Dendritic cell treated with granulocyte-macrophage colony-stimulating factor and Interleukin-4, amounts not matched to agents 40 ng/mL and 50 ng/mL, for 4 days (primary cell): ENCODE measurements around the gene ACADVL.
A peak's percentile ranks its signal among the peaks of the same experiment; 100 is the strongest.
"Not testable (repeated sequence)": the region's sequence is repeated elsewhere in the genome, so short reads cannot be mapped to it uniquely, and the experiment has no call there.

Experiments
- H3K27ac Mint-ChIP-seq: one replicate; pipeline ENCODE4 v1.8.0; 2022; ENCODE audit warnings: mild to moderate bottlenecking, mixed read lengths
- H3K27me3 Mint-ChIP-seq: one replicate; pipeline ENCODE4 v1.8.0; 2022; ENCODE audit warnings: mild to moderate bottlenecking, mixed read lengths
- H3K36me3 Mint-ChIP-seq: one replicate; pipeline ENCODE4 v1.8.0; 2022; ENCODE audit warnings: low read depth, mixed read lengths
- H3K4me1 Mint-ChIP-seq: one replicate; pipeline ENCODE4 v1.8.0; 2022; ENCODE audit warnings: low read depth, mixed read lengths
- H3K4me3 Mint-ChIP-seq: one replicate; pipeline ENCODE4 v1.8.0; 2022; ENCODE audit warnings: mild to moderate bottlenecking, moderate library complexity, mixed read lengths
- H3K9me3 Mint-ChIP-seq: one replicate; pipeline ENCODE4 v1.8.0; 2022; ENCODE audit warnings: mixed read lengths
- intact Hi-C: fragments of 100-400 bp; cut with micrococcal nuclease; formaldehyde crosslinking; loops from one replicate; pipeline ENCODE4 v1.15.0; 2022

ACADVL gene

DNA sequence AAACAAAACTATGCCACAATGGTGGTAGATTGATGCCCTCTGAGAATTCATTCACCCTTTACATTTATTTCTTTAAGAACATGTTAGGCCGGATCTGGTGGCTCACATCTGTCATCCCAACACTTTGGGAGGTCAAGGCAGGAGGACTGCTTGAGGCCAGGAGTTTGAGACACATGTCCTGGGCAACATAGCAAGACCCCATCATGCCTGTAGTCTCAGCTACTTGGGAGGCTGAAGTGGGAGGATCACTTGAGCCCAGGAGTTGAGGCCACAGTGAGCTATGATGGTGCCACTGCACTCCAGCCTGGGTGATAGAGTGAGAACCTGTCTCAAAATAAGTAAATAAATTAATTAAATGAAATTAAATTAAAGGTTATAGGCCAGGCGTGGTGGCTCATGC, 37.6 kb upstream of the ACADVL start:
- H3K27ac Mint-ChIP-seq, H3K9me3 Mint-ChIP-seq: not testable (repeated sequence)

DNA sequence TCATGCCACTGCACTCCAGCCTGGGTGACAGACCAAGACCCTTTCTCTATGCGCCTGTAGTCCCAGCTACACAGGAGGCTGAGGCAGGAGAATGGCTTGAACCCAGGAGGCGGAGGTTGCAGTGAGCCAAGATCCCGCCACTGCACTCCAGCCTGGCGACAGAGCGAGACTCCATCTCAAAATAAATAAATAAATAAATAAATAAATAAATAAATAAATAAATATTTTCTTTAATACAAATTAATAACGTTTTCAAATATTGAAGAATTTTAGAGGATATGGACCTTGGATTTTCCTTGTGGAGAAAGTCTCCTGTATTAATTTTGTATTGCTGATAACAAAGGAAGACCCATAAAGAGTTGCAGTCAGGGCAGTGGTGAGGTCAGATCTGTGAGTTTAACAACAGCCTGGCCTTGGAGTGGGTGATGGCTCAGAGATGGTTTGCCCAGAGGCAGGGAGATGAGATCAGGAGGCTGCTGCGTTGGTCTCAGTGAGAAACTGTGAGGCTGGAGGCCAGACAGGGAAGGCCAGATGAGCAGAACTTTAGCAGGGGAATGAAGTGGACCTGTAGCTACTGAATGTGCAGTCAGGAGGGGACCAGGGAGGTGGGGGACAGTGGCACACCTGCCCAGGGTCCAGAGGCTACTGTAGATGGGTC, 36.2 kb upstream of the ACADVL start:
- Mint-ChIP-seq H3K36me3 (no peaks in the 10 kb centered on the region), H3K4me1 (peaks cover 22% of the 10 kb centered on the region), H3K4me3 (no peak overlapping the region), H3K27me3 (peaks cover 7% of the 10 kb centered on the region), H3K27ac (no peak overlapping the region), H3K9me3 (no peaks in the 10 kb centered on the region)
- intact Hi-C loops, result no loop called here

More for the DNA sequence above, 37.6 kb upstream of the ACADVL start:
- Mint-ChIP-seq H3K27me3 (peaks cover 15% of the 10 kb centered on the region), H3K4me1 (peaks cover 30% of the 10 kb centered on the region)
- intact Hi-C loops, H3K4me3 Mint-ChIP-seq, H3K36me3 Mint-ChIP-seq: not testable (repeated sequence)

DNA sequence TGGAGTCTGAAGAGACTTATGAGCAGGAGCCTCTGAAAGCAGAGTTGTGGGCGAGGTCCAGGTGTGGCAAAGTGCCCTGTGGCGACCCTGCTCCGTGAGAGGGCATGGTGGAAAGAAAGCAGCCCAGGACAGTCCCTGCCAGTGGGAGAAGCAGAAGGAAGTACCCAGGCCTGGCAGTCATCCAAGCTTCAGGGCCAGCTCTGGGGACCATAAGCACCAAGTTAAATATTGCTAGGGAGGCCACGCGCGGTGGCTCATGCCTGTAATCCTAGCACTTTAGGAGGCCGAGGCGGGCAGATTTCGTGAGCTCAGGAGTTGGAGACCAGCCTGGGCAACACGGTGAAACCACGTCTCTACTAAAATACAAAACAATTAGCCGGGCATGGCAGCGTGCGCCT, 35.6 kb upstream of the ACADVL start:
- Mint-ChIP-seq H3K36me3 (peaks cover 4% of the 10 kb centered on the region), H3K9me3 (no peaks in the 10 kb centered on the region), H3K27me3 (peaks cover 5% of the 10 kb centered on the region), H3K4me3 (no peak overlapping the region), H3K4me1 (peaks cover 22% of the 10 kb centered on the region), H3K27ac (no peak overlapping the region)
- intact Hi-C loops, result no loop called here

DNA sequence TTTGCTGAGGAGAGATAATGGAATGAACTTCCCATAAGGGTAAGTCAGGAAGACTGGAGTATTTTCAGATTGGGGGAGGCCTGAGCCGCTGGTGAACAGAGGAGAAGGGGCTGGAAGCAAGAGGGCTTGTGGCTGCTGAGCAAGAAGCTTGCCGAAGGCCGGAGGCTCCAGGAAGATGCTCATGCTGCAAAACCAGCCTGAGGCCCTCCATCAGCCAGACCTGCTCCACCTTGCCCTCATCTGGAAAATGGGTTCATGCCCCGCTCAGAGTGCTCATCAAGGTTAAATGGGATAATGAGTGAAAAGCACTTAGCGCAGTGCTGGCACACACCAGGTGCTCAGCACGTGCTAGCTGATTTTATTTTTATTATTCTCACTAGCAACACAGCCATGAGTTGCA, 35.1 kb upstream of the ACADVL start:
- intact Hi-C loops, result no loop called here
- peaks cover 2% of the 10 kb centered on the region for H3K27me3 Mint-ChIP-seq
- no peak overlapping the region for H3K27ac Mint-ChIP-seq
- H3K4me3 Mint-ChIP-seq, result no peak overlapping the region
- no peaks in the 10 kb centered on the region for H3K9me3 Mint-ChIP-seq
- peaks cover 9% of the 10 kb centered on the region for H3K36me3 Mint-ChIP-seq
- peaks cover 22% of the 10 kb centered on the region for H3K4me1 Mint-ChIP-seq

DNA sequence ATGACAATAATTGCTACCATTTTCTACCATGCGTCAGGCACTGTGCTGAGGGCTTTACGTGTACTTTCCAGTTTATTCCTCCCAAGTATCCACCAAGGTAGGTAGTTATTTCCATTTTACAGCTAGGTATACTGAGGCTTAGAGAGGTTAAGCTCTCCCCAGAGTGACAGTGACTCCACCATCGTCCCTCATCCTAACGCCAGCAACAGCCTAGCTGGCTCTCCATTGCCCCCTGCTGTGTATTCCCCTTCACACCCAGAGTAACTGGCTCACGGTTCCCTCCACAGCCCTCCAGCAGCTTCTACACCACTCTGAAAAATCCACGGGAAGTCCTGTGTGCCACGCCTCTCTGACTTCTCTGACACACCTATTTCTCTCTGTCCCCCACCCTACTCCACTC, 33.5 kb upstream of the ACADVL start:
- H3K27ac Mint-ChIP-seq, result no peak overlapping the region
- intact Hi-C loops, result no loop called here
- H3K27me3 Mint-ChIP-seq, result peaks cover 1% of the 10 kb centered on the region
- peaks cover 25% of the 10 kb centered on the region for H3K36me3 Mint-ChIP-seq
- H3K4me3 Mint-ChIP-seq, result no peak overlapping the region
- H3K4me1 Mint-ChIP-seq, result peaks cover 22% of the 10 kb centered on the region
- H3K9me3 Mint-ChIP-seq, result no peaks in the 10 kb centered on the region

DNA sequence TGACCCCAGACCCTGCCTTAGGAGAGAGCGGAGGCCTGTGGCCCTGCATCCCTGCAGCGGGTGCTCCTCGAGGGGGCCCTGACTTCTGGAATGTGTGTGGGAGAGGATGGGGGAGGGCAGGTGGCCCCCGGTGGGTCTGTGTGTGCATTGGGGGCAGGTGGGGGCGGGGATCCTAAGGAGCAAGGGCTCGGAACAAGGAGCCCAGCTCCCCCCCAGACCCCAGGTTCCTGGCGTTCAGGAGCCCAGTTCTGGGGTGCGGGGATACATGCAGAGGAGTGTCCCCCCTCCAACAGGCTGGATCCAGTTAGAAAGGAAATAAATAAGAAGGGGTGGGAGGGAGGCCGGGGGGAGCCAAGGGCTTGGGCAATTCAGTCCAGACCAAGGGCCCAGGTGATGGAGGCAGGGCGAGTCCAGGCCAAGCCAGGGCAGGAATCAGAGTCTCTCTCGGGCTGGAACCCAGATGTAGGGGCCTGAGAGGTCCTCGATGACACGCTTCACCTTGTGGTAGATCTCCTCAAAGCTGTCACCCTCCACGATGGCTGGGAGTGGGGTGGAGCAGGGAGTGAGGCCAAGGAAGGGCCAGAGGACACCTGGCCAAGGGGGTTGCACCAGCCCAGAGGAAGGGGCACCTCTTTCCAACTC, 29.3 kb upstream of the ACADVL start:
- Mint-ChIP-seq H3K4me1 (peaks cover 8% of the 10 kb centered on the region), H3K4me3 (no peak overlapping the region), H3K36me3 (peaks cover 67% of the 10 kb centered on the region), H3K27ac (no peak overlapping the region), H3K27me3 (no peaks in the 10 kb centered on the region), H3K9me3 (no peaks in the 10 kb centered on the region)
- intact Hi-C loops, result no loop called here

DNA sequence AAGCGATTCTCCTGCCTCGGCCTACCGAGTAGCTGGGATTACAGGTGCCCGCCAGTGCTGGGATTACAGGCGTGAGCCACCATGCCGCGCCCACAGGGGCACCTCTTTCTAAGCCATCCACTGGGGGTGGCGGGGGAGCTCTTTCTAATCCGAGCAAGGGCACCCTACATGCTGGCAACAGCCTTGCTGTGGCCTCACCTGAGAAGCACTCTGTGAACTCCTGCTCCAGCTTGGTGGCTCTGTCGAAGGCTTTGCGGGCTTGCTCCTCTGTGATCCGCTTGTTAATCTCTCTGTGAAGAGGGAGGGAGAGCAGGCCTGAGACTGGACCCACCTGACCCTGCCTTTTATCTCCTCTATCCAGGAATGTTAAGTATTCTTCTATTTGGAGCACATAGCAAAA, 28.7 kb upstream of the ACADVL start:
- H3K27ac Mint-ChIP-seq, result no peak overlapping the region
- intact Hi-C loops, result no loop called here
- no peaks in the 10 kb centered on the region for H3K27me3 Mint-ChIP-seq
- H3K9me3 Mint-ChIP-seq, result no peaks in the 10 kb centered on the region
- H3K36me3 Mint-ChIP-seq, result peaks cover 73% of the 10 kb centered on the region
- no peak overlapping the region for H3K4me3 Mint-ChIP-seq
- peaks cover 8% of the 10 kb centered on the region for H3K4me1 Mint-ChIP-seq

DNA sequence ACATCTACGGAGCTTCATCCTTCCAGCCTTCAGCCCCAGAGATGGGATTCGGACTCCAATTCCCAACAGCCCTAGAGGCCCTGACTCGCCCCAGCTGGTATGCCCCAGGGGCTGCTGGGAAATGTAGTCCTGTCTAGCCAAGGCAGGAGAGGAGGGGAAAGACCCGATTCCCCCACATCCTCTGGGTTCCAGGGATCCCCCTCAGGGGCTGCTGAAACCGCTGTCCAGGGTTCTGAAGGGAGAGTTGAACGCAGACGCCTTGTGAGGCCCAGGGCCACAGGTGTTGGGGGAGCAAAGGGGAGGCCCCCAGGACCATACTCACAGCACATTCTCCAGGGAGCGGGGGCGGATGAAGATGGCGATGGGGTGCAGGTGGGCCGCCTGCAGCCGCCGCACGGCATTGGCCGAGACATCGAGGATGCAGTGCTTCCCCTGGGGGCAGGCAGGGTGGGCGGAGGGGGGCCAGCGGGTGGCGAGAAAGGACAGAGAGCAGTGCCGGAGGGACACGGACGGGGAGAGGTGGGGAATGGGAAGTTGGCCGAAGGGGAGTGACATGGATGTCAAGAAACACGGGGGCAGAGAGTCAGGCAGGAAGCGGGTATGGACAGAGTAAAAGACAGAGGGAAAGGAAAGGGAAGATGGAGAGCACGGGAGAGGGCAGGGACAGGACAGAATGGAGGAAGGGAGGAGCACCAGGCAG, 28.0 kb upstream of the ACADVL start:
- H3K4me1 Mint-ChIP-seq, result peaks cover 2% of the 10 kb centered on the region
- no peaks in the 10 kb centered on the region for H3K9me3 Mint-ChIP-seq
- H3K36me3 Mint-ChIP-seq, result peaks cover 80% of the 10 kb centered on the region
- H3K27me3 Mint-ChIP-seq, result no peaks in the 10 kb centered on the region
- H3K4me3 Mint-ChIP-seq, result no peak overlapping the region
- no peak overlapping the region for H3K27ac Mint-ChIP-seq
- intact Hi-C loops, result no loop called here

DNA sequence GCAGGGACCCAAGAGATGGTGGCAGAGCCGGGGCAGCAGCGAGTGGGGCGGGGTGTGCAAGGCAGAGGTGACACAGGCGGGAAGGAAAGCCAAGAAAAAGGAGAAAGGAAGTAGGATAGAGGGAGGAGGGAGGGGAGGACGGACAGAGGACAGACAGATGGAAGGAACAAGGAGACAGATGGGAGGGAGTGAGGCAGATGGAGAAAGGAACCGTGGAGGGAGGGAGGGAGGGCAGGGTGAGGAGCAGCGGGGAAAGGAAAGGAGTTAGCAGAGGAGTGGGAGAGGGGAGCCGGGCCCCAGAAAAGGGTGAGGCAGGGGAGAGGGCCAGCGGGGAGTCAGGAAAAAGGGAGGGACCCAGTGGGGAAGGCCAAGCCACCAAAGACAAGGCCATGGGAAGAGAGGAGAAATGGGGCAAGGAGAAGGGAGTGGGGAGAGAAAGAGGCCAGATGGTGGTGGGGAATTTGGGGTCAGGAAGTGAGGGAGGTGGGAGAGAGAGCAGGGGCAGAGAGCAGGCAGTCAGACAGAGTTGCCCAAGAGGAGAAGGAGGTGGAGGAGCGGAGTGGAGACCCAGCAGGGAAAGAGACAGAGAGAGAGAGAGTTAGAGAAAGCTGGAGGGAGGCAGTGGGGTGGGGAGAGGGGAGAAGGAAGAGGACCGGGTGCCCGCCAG, 27.3 kb upstream of the ACADVL start:
- Mint-ChIP-seq H3K27ac (no peak overlapping the region), H3K4me3 (no peak overlapping the region), H3K4me1 (no peaks in the 10 kb centered on the region), H3K27me3 (no peaks in the 10 kb centered on the region), H3K9me3 (no peaks in the 10 kb centered on the region), H3K36me3 (peaks cover 87% of the 10 kb centered on the region)
- intact Hi-C loops, result no loop called here

DNA sequence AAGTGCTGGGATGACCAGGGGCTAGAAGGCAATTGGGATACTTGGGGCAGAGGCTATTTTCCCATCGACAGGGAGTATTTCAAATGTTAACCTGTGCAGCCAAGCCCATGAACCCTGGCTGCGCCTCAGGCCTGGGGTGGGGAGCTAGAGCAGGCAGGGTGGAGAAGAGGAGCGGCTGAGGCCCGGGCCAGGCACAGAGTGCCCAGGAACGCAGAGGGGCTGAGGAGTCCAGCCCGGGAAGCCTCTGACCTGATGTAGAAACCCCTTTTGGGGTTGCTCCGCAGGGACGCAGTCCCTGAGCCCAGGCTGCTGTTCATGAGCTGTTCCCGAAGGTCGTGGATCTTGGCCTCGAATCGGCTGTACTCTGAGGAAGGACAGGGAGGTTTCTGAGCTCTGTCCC, 23.8 kb upstream of the ACADVL start:
- H3K4me1 Mint-ChIP-seq, result no peaks in the 10 kb centered on the region
- no peak overlapping the region for H3K4me3 Mint-ChIP-seq
- H3K27ac Mint-ChIP-seq, result no peak overlapping the region
- H3K27me3 Mint-ChIP-seq, result no peaks in the 10 kb centered on the region
- H3K36me3 Mint-ChIP-seq, result peaks cover 86% of the 10 kb centered on the region
- H3K9me3 Mint-ChIP-seq, result no peaks in the 10 kb centered on the region
- intact Hi-C loops, result no loop called here

DNA sequence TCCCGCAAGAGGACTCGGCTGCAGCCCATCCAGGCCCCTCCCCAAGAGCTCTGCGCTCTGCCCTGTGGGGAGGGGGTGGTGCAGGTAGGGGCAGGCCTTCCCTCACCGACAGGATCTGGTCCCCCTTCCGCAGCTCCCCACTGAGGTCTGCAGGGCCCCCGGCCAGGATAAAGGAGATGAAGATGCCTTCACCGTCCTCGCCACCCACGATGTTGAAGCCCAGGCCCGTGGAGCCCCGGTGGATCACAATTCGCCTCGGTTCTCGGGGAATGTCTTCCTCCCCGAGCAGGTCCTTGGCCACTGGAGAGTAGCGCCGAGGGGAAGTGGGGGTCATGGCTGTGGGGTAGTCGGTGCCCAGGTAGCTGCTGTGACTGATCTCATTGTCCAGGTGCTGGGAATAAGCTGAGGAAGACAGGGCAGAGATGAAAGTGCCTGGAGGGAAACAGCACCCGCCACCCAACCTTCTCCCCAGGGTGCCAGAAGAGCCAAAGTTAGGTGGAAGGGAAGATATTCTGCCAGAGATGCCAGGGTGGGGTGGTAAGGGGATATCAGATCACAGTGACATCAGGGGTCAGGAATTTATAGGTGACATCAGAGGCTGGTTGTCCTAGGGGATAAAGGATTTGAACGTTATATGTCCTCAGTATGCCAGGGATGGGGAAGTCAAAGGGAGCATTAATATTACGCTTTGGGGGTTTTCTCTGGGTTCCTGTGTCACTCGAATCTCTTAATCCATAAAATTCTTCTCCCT, 22.9 kb upstream of the ACADVL start:
- Mint-ChIP-seq H3K4me3 (no peak overlapping the region), H3K4me1 (no peaks in the 10 kb centered on the region), H3K9me3 (no peaks in the 10 kb centered on the region), H3K27me3 (no peaks in the 10 kb centered on the region), H3K27ac (no peak overlapping the region), H3K36me3 (peaks cover 86% of the 10 kb centered on the region)
- intact Hi-C loops, result no loop called here

DNA sequence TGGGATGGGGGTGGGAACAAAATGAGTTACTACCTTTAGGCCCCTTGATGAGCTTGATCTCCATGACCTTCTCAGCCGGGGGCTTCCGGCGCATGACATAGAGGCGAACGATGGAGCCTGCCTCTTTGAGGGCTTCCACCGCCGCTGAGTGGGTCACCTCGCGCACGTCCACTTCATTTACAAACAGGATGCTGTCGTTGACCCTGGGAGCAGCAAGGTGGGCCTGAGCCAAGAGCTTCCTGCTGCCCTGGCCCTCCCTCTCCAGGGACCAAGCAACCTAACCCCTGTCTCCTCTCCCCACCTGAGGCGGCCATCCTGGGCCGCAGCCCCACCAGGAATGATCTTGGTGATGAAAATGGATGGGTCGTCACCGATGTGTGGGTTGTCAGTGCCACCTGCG, 16.3 kb upstream of the ACADVL start:
- no peak overlapping the region for H3K27ac Mint-ChIP-seq
- no peaks in the 10 kb centered on the region for H3K27me3 Mint-ChIP-seq
- peaks cover 37% of the 10 kb centered on the region for H3K4me1 Mint-ChIP-seq
- H3K9me3 Mint-ChIP-seq, result no peaks in the 10 kb centered on the region
- H3K36me3 Mint-ChIP-seq, result peaks cover 60% of the 10 kb centered on the region
- intact Hi-C loops, result no loop called here
- H3K4me3 Mint-ChIP-seq, result no peak overlapping the region

DNA sequence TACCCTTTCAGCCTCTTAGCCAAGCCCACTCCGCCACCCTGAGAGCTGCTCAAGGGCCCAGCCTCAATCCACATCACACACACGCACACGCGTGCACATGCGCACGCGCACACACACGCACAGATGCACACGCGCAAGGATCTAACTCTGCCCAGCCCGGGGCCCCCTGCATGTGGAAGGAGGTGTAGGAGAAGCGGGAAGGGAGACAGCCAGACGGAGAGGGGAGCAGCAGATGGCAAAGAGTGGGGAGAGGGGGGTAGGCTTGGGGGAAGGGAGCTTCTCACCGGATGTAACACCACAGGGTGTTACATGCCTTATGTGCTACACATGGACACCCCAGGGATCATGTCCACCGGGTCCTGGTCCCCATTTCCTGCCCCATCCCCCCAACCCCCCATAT, 15.4 kb upstream of the ACADVL start:
- intact Hi-C loops, result no loop called here
- Mint-ChIP-seq H3K9me3 (no peaks in the 10 kb centered on the region), H3K4me1 (peaks cover 41% of the 10 kb centered on the region), H3K4me3 (peak overlapping the region; percentile 72), H3K36me3 (peaks cover 59% of the 10 kb centered on the region), H3K27ac (peak overlapping the region; percentile 75), H3K27me3 (no peaks in the 10 kb centered on the region)
